Endothelial cell of umbilical vein (primary cell): Measurements from ENCODE around the gene CLIP2. TPM values are rescaled to one million over a fixed set of nuclear protein-coding genes. Genes with fewer than 3 reads are reported as not detected.

ENCODE experiments used
- BruUV-seq: library from RNA; stranded (reverse); fragments of 400-500 nt; replicated peaks from 2 replicates; lab custom pipeline; 2021; lab: Mats Ljungman, UMichigan
- CTCF ChIA-PET: fragments of 300-600, 350-600 bp; sonication (Branson Sonifier 250); formaldehyde crosslinking; loops from one replicate; lab custom pipeline; 2021; ENCODE audit warnings: antibody characterized with exemption, inconsistent platforms; lab: Charles Lee
- POLR2A ChIA-PET: fragments of 300-600, 350-600 bp; sonication (Branson Sonifier 250); formaldehyde crosslinking; loops from one replicate; lab custom pipeline; 2021; ENCODE audit warnings: antibody characterized with exemption, inconsistent platforms; lab: Charles Lee
- DNase-seq: peaks from one replicate; pipeline ENCODE4 v3.0.0-alpha.2; 2011; ENCODE audit warnings: low read depth, low spot score
- FAIRE-seq: peaks from 2 replicates; lab custom pipeline; 2011; peaks lifted over from hg19 to GRCh38; lab: Jason Lieb, UNC
- H2AFZ ChIP-seq: 2 replicates; pipeline ENCODE4 v1.6.0; 2012; ENCODE audit warnings: low read depth, low read length, control low read depth, inconsistent platforms
- H3K27ac ChIP-seq: 2 replicates; pipeline ENCODE4 v1.5.1; 2011; ENCODE audit warnings: low read depth, mild to moderate bottlenecking, control low read depth, low read length, moderate library complexity; ENCODE audit not compliant: insufficient read depth
- H3K27me3 ChIP-seq, 2 experiments: 2 replicates each; pipeline versions ENCODE4 v1.6.0 to v1.6.1; 2011; ENCODE audit warnings: low read length in 2 of 2, mixed read lengths in 1 of 2; ENCODE audit not compliant: control insufficient read depth in 2 of 2, insufficient read depth in 2 of 2
- H3K36me3 ChIP-seq, 2 experiments: 2 replicates in 1 of 2; 3 replicates in 1 of 2; pipeline ENCODE4 v1.5.1; 2011; ENCODE audit warnings: low read length in 2 of 2, mild to moderate bottlenecking in 1 of 2, moderate library complexity in 1 of 2; ENCODE audit not compliant: control insufficient read depth in 2 of 2, insufficient read depth in 2 of 2; ENCODE audit errors: extremely low read depth in 1 of 2
- H3K4me1 ChIP-seq: 3 replicates; pipeline ENCODE4 v1.5.1; 2011; ENCODE audit warnings: mild to moderate bottlenecking, low read length; ENCODE audit not compliant: control insufficient read depth, insufficient read depth; ENCODE audit errors: extremely low read depth
- H3K4me2 ChIP-seq: 2 replicates; pipeline ENCODE4 v1.6.1; 2011; ENCODE audit warnings: low read length, control low read depth, mixed read lengths; ENCODE audit not compliant: insufficient read depth
- H3K4me3 ChIP-seq, 3 experiments: fragments of 200-600 bp in 1 of 3; sonication (generic), shearing (Covaris generic) in 1 of 3; replicated peaks in 1 of 3; 2 replicates each; pipeline ENCODE4 v1.5.1; 2011 to 2016; ENCODE audit warnings: control low read depth in 3 of 3, low read length in 3 of 3, mild to moderate bottlenecking in 2 of 3, inconsistent platforms in 1 of 3, low read depth in 1 of 3, moderate library complexity in 1 of 3; ENCODE audit not compliant: insufficient read depth in 1 of 3
- H3K79me2 ChIP-seq: 2 replicates; pipeline ENCODE4 v1.6.0; 2012; ENCODE audit warnings: low read length, inconsistent platforms; ENCODE audit not compliant: control insufficient read depth, insufficient read depth
- H3K9ac ChIP-seq: replicated peaks from 2 replicates; pipeline ENCODE3; 2011; ENCODE audit warnings: low read length, control low read depth; ENCODE audit not compliant: insufficient read depth; ENCODE audit errors: extremely low read depth
- H3K9me1 ChIP-seq: replicated peaks from 3 replicates; pipeline ENCODE4 v1.6.0; 2011; ENCODE audit warnings: mild to moderate bottlenecking, low read length; ENCODE audit not compliant: control insufficient read depth, insufficient read depth; ENCODE audit errors: extremely low read depth
- H3K9me3 ChIP-seq: replicated peaks from 2 replicates; pipeline ENCODE4 v1.5.1; 2012; ENCODE audit warnings: low read length, inconsistent platforms; ENCODE audit not compliant: control insufficient read depth, insufficient read depth
- H4K20me1 ChIP-seq: replicated peaks from 2 replicates; pipeline ENCODE3; 2011; ENCODE audit warnings: mild to moderate bottlenecking, low read length; ENCODE audit not compliant: control insufficient read depth, insufficient read depth; ENCODE audit errors: extremely low read depth
- EZH2 ChIP-seq: IDR thresholded peaks from 2 replicates; pipeline ENCODE4 v1.6.1; 2012; ENCODE audit warnings: borderline replicate concordance, low read depth, mild to moderate bottlenecking, moderate library complexity, low read length, inconsistent platforms; ENCODE audit not compliant: severe bottlenecking
- FOS ChIP-seq: IDR thresholded peaks from 2 replicates; pipeline ENCODE4 v1.6.1; 2011; ENCODE audit warnings: mild to moderate bottlenecking, low read length, moderate library complexity, borderline replicate concordance; ENCODE audit not compliant: insufficient read depth
- GATA2 ChIP-seq: IDR thresholded peaks from 2 replicates; pipeline ENCODE4 v1.7.0; 2011; ENCODE audit warnings: low read depth, mild to moderate bottlenecking, moderate library complexity, mixed read lengths, low read length; ENCODE audit not compliant: insufficient read length, insufficient read depth
- JUN ChIP-seq: IDR thresholded peaks from 2 replicates; pipeline ENCODE4 v1.6.1; 2011; ENCODE audit warnings: borderline replicate concordance, low read depth; ENCODE audit not compliant: insufficient read length, insufficient read depth
- MYC ChIP-seq: IDR thresholded peaks from one replicate; pipeline ENCODE4 v1.6.1; 2011; ENCODE audit warnings: mild to moderate bottlenecking, low read depth, low read length
- POLR2A ChIP-seq: IDR thresholded peaks from 2 replicates; pipeline ENCODE4 v1.6.1; 2012; ENCODE audit warnings: low read depth, mild to moderate bottlenecking, control low read depth, low read length
- POLR2AphosphoS5 ChIP-seq: IDR thresholded peaks from 2 replicates; pipeline ENCODE4 v1.6.1; 2012; ENCODE audit warnings: low read depth, mild to moderate bottlenecking, control low read depth, low read length, moderate library complexity; ENCODE audit not compliant: insufficient read depth
- dilution Hi-C: fragments of 300-500 bp; cut with MboI; formaldehyde crosslinking; loops from one replicate; pipeline ENCODE4 v1.15.0; 2019; ENCODE audit warnings: low sequenced_read_pairs; ENCODE audit not compliant: extremely low pct_ligation_motif_present
- intact Hi-C: fragments of 100-400 bp; cut with micrococcal nuclease; formaldehyde crosslinking; loops from one replicate; pipeline ENCODE4 v1.10.0; 2022
- polyA plus RNA-seq, 4 experiments: library from polyadenylated mRNA; depleted of rRNA in 3 of 4; stranded (reverse) in 3 of 4; unstranded in 1 of 4; fragments of >200 nt; gene quantifications; 2 replicates each; pipeline versions ENCODE4 v1.2.1 to v1.2.3, GENCODE V29; 2011 to 2012; ENCODE audit warnings: missing spikeins in 1 of 4
- total RNA-seq: library from RNA; stranded (reverse); gene quantifications from 2 replicates; pipeline ENCODE4 v1.2.3, GENCODE V29; 2021
- TF ChIP-seq, protein P1 (sequence below), 2 donors: IDR thresholded peaks; 1 replicate in 1 of 2; 2 replicates in 1 of 2; pipeline ENCODE4 v1.5.1; 2011; ENCODE audit warnings: low read length in 2 of 2, mild to moderate bottlenecking in 2 of 2, moderate library complexity in 2 of 2, control low read depth in 1 of 2, inconsistent platforms in 1 of 2, low read depth in 1 of 2; ENCODE audit not compliant: insufficient read depth in 1 of 2; ENCODE audit errors: extremely low read depth in 1 of 2
- TF ChIP-seq, protein P2 (sequence below): IDR thresholded peaks from 2 replicates; pipeline ENCODE4 v1.6.1; 2011; ENCODE audit not compliant: insufficient read depth, insufficient read length

Gene CLIP2
- total and polyA plus RNA-seq, 2 donors (not counting 3 experiments of a cell fraction or from before 2014, with no cell fraction given): 8.3 to 37.1 TPM

DNA sequence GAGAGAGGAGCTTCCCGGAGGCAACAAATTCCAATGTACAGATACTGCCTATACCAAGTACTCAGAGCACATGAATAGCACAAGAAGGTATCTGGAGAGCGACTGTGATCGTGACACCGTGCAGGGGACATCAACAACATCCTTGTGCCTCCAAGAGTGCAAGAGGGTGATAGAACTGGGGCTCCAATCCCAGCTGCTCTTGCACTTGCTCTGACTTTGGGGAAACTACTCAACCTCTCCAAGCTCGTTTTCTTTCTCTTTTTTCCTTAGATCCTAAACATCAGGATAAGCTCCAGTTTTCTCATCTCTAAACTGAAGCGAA lies 47.1 kb upstream of the CLIP2 start:
- H3K27me3 ChIP-seq: no peaks in the 10 kb centered on the region
- POLR2A ChIA-PET: no interaction called here
- intact Hi-C loops: no loop called here
- no peaks in the 10 kb centered on the region for H3K4me1 ChIP-seq
- dilution Hi-C loops: no loop called here
- DNase-seq (no peak), FAIRE-seq (no peak)
- no peaks in the 10 kb centered on the region for H4K20me1 ChIP-seq
- H3K27ac ChIP-seq: no peak overlapping the region
- H3K36me3 ChIP-seq: peaks cover 8 to 13% of the 10 kb centered on the region in 2 experiments
- H3K9me1 ChIP-seq: no peaks in the 10 kb centered on the region
- H3K9ac ChIP-seq: no peak overlapping the region
- H3K9me3 ChIP-seq: no peaks in the 10 kb centered on the region
- no peak overlapping the region for H3K4me3 ChIP-seq
- H3K4me2 ChIP-seq: no peak overlapping the region
- CTCF ChIA-PET: interaction anchor here (1.6 to 2.0 kb wide), 2 partner anchors 36 to 159 kb away, joined by 5 to 8 read pairs; no protein-coding TSS in a partner anchor
- no TSS peak for BruUV-seq
- no peaks in the 10 kb centered on the region for H3K79me2 ChIP-seq
- TF ChIP-seq JUN (no peak), POLR2A (no peak), POLR2AphosphoS5 (no peak), MYC (no peak), EZH2 (no peak), FOS (no peak), GATA2 (no peak)
- TF ChIP-seq, protein P1, sequence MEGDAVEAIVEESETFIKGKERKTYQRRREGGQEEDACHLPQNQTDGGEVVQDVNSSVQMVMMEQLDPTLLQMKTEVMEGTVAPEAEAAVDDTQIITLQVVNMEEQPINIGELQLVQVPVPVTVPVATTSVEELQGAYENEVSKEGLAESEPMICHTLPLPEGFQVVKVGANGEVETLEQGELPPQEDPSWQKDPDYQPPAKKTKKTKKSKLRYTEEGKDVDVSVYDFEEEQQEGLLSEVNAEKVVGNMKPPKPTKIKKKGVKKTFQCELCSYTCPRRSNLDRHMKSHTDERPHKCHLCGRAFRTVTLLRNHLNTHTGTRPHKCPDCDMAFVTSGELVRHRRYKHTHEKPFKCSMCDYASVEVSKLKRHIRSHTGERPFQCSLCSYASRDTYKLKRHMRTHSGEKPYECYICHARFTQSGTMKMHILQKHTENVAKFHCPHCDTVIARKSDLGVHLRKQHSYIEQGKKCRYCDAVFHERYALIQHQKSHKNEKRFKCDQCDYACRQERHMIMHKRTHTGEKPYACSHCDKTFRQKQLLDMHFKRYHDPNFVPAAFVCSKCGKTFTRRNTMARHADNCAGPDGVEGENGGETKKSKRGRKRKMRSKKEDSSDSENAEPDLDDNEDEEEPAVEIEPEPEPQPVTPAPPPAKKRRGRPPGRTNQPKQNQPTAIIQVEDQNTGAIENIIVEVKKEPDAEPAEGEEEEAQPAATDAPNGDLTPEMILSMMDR (IDR thresholded peaks at IDR 0.05; ENCODE audit: extremely low read depth in 1 of 2, insufficient read depth in 1 of 2, low read depth in 1 of 2, low read length in 2 of 2): no peak
- TF ChIP-seq, protein P2, sequence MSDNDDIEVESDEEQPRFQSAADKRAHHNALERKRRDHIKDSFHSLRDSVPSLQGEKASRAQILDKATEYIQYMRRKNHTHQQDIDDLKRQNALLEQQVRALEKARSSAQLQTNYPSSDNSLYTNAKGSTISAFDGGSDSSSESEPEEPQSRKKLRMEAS: no peak
- H2AFZ ChIP-seq: no peak overlapping the region
